Stomach (tissue), 4 donors: Measurements from ENCODE around the gene C9orf152.

Experiments used
- POLR2A ChIP-seq, 4 donors: fragments of 450-650 bp; IDR thresholded peaks; one replicate each; pipeline ENCODE4 v1.6.1; 2016; ENCODE audit warnings: antibody characterized with exemption in 4 of 4, control low read depth in 2 of 4, mild to moderate bottlenecking in 1 of 4, moderate library complexity in 1 of 4
- TF ChIP-seq, protein P1 (sequence below), 7 experiments: fragments of 450-650 bp in 4 of 7; fragments of 200-600 bp in 3 of 7; sonication (generic) in 3 of 7; IDR thresholded peaks; one replicate each; pipeline ENCODE4 v1.5.1; 2016 to 2019; ENCODE audit warnings: antibody characterized with exemption in 7 of 7, control low read depth in 2 of 7, mild to moderate bottlenecking in 1 of 7

DNA sequence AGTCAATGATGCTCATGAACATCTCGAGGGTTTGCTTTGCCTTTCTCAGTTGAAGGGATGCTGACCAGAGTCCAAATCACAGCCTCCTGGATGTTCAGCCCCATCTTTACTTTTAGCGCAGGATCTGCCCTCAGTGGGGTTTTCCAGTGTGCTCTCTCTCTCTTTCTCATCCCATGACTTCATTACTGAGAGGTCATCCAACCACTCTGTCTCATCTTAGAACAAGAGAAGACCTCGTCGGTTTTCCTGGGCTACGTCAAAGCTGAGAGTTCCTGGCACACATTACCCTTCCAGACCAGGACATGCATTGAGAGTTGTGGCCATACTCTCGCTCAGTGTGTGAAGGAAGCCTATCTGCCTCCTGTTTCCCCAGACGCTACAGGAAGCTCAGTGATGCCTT lies 47.3 kb downstream of the C9orf152 start:
- no peak for TF ChIP-seq POLR2A (IDR thresholded peaks at IDR 0.05)
- TF ChIP-seq, protein P1, sequence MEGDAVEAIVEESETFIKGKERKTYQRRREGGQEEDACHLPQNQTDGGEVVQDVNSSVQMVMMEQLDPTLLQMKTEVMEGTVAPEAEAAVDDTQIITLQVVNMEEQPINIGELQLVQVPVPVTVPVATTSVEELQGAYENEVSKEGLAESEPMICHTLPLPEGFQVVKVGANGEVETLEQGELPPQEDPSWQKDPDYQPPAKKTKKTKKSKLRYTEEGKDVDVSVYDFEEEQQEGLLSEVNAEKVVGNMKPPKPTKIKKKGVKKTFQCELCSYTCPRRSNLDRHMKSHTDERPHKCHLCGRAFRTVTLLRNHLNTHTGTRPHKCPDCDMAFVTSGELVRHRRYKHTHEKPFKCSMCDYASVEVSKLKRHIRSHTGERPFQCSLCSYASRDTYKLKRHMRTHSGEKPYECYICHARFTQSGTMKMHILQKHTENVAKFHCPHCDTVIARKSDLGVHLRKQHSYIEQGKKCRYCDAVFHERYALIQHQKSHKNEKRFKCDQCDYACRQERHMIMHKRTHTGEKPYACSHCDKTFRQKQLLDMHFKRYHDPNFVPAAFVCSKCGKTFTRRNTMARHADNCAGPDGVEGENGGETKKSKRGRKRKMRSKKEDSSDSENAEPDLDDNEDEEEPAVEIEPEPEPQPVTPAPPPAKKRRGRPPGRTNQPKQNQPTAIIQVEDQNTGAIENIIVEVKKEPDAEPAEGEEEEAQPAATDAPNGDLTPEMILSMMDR (IDR thresholded peaks at IDR 0.05): no peak
